ENCODE results near the gene STK32B. TPM values are rescaled to one million over a fixed set of nuclear protein-coding genes. Genes with fewer than 3 reads are reported as not detected.
A peak's percentile ranks its signal among the peaks of the same experiment; 100 is the strongest.
"Not testable (repeated sequence)": the region's sequence is repeated elsewhere in the genome, so short reads cannot be mapped to it uniquely, and the experiment has no call there.

Gene STK32B
- total RNA-seq (2014; rRNA removed; shearing (Covaris generic)), result 11.7 and 13.7 TPM in 2 replicates

DNA sequence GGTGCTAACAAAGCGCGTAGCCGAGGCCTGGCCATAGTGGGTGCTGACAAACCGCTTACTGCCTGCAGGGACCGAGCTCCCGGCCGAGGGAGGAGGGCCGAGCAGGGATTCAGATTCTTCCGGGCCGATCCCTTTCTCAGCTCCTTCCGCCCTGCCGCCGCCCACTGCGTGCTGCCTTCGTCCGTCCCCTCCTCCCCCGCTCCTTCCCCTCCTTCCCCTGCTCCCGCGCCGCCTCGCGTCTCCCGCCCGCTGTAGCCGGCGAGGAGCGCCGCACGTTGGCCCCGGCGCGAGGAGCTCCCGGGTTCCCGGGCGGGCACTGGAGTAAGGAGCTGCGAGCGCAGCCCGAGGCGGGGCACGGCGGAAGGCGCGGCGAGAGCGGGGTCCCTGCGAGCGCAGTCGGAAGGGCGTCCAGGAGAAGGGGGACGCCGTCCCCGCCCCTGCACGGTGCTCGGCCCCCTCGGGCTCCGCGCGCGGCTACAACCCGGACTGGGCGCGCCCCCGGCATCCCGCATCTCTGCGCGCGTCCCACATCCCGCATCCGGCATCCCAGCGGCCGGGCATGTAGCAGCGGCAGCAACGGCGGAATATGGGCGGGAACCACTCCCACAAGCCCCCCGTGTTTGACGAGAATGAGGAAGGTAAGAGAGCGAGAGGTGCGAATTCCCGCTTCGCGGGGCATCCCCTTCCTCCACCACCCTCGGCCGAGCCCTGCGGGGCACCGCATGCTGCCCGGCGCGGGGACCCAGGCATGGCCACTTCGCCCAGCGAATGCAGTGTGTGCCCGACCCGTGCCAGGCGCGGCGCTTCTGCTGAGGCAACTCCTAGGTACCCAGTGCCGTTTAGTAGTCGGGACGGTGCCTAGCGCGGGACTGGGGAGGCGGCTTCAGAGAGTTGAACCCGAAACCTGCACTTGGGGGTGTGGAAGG, at the start of gene STK32B:
Gene STK32B (plus strand): TSS at position 203 of the 926 bp plus-strand sequence.
- peak; percentile 88 for DNase-seq (ENCODE audit: low read depth)

DNA sequence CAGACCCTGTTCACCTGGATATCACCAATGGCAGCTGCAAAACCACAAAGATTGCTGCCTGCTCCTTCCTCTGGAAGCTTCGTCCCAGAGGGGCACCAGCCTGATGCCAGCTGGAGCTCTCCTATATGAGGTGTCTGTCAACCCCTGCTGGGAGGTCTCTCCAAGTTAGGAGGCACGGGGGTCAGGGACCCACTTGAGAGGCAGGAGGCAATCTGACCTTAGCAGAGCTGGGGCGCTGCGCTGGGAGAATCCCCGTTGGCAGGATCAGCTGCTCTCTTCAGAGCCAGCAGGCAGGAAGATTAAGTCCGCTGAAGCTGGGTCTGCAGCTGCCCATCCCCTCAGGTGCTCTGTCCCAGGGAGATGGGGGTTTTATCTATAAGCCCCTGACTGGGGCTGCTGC, 49.6 kb upstream of the STK32B start:
- DNase-seq (ENCODE audit: low read depth), result not testable (repeated sequence)

DNA sequence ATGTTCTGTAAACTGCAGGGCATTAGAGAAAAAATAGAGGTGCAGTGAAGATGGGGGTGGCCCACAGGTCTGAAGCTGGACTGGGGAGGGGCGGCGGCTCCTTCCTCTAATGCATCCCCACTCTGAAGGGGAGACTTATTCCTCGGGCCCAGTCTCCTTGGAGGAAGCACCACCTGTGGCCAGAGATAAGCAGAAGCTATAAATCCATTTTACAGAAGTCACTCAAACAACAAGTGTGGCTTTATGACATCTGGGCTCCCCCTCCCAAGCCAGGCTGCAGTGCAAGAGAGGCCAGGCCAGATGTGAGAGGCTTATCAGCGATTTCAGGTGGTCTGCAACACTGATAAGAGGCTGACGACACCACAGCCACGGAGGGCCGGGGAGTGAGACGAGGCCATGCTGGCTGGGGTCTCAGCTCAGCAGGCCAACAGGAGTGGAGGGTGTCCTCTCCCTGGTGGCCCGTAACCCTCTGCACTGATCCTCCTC, 47.9 kb upstream of the STK32B start:
- DNase-seq (ENCODE audit: low read depth), result no peak

DNA sequence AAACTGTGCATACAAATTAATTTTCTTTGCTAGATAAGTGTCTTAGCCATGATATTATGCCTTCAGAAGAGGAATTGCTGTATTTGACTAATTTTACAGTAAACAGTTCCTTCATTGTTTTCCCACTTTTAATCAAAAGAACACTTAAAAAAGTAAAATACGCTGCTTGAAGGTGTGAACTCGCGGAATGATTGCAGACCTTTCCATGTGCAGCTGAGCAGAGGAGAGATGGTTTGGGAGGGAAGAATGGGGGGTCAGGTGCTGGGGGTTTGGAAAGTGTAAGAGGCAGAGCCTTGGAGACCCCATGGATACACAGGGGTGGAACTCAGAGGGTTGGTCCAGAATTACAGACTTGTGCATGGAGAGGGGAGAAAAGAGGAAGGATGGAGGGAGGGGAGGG, 47.4 kb upstream of the STK32B start:
- no peak for DNase-seq (ENCODE audit: low read depth)

DNA sequence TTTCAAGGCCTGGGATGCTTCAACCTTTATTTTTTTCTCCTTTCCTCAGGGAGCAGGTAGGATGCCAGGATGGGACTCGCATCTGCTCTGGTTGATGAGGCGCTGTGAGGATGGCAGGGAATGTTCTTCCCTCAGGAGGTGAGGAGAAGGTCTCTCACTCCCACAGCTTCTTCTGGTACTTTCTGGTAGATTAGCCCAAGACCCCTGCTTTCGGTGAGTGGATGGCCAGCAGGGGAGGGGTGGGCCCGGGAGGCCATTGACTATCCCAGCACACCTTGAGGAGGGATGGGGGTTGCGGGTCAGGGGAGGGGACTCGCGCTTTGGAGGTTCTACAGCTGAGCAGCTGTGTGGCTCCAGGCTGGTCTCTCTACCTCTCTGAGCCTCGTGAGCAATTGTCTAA, 46.8 kb upstream of the STK32B start:
- no peak for DNase-seq (ENCODE audit: low read depth)

DNA sequence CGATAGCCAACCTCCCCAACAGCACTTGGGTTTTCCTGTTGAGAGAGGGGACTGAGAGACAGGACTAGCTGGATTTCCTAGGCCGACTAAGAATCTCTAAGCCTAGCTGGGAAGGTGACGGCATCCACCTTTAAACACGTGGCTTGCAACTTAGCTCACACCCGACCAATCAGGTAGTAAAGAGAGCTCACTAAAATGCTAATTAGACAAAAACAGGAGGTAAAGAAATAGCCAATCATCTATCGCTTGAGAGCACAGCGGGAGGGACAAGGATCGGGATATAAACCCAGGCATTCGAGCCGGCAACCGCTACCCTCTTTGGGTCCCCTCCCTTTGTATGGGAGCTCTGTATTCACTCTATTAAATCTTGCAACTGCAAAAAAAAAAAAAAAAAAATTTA, 44.3 kb upstream of the STK32B start:
- not testable (repeated sequence) for DNase-seq (ENCODE audit: low read depth)

DNA sequence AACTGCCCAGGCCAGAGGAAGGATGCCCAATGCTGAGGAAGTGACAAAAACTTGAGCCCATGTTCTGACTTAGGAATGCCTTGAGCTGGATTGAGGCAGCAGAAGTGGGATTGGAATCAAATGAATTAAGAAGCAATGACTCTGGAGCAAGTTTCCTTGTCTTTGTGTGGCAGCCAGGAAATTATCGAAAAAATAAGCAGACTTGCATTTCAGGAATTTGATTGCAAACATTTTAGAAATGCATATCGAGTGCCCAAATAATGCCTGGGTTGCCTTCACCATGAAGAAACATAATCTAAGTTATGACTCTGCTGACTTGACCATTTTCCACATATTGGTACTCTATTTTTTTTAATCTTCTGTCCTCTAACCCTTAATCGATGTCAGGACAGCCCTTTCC, 41.5 kb upstream of the STK32B start:
- no peak for DNase-seq (ENCODE audit: low read depth)

DNA sequence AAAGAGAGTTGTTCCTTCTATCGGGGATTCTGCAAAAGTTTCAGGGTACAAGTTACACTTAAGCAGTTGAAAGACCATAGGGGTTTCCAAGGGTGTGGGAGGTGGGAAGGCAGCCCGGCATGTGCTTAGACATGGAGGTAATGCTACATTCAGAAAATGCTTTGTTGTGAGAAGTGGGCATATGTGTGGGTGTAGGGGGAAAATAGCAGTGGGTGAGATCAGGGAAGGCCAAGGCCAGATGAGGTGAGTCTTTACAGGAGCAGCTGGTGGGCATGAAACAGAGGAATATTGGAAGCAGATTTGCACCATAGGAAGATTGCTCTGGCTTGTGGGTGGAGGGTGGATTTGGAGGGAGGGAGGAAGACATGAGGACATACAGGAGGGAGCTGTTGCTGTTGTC, 40.3 kb upstream of the STK32B start:
- DNase-seq (ENCODE audit: low read depth), result no peak

DNA sequence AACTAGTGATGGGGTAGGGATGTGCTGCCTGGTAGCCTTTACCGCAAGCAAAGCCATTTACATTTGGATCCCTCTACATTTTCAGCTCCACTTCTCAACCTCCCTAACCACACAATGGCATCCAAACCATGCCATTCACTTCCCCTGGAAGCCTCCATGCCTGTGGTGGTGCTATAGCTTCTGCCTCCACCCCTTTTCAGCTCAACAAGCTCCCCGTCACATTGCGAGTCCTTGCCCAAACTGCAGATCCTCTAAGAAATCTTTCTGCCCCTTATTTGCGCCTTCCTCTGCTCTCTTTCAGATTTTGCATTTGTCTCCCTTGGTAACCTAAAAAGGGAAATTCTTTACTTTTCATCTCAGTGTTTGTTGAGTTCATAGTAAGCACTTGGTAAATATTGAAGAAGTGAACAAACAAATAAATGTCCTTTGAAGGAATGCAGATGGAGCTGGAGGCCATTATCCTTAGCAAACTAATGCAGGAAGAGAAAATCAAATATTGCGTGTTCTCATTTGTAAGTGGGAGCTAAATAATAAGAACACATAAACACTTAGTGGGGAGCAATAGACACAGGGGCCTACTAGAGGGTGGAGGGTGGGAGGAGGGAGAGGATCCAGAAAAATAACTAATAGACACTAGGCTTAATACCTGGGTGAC, 38.9 kb upstream of the STK32B start:
- no peak for DNase-seq (ENCODE audit: low read depth)

DNA sequence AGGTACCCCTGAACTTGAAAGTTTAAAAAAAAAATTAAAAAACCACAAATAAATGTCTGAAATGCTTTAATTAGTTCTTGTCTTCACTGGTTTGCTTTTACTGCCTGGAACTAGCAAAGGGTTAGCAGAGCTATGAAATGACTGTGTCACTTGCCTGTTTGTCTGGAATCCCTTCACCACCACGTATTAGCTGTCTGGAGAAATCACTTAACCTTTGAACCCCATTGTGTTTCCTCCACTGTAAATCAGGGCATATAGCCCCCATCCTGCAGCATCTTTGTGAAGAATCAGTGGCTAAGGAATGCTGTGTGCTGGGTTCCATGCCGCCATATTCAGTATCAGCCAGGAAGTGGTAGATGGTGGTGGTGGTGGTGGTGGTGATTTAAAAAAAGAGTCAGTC, 38.3 kb upstream of the STK32B start:
- DNase-seq (ENCODE audit: low read depth), result no peak

DNA sequence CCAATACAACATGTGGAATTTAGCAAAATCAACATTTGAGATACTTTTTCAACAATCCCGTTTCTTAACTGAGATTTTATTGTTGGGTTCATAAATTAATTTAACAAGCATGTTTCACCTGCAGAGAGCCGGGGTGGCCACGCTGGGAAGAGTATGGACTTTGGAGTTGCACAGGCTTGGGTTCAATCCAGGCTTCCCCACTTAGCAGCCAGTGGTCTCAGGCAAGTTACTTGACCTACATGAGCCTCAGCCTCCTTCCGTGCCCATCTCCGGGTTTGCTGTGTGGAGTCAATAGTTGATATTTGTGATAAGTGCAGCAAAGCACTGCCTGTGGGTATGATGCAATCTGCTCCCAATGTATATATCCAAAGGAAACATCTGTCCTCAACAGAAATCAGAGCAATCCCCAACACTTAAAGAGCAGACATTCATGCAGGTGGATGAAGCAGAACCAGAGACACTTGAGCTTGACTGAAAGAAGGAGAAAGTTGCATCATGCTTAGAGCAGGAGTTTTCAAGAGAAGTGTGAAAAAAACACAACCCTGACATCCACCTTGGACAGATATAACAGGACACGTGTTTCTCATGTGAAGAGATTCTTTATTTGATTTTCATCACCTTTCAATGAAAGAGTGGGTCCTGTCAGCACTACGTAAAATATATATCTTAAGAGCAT, 37.1 kb upstream of the STK32B start:
- no peak for DNase-seq (ENCODE audit: low read depth)

DNA sequence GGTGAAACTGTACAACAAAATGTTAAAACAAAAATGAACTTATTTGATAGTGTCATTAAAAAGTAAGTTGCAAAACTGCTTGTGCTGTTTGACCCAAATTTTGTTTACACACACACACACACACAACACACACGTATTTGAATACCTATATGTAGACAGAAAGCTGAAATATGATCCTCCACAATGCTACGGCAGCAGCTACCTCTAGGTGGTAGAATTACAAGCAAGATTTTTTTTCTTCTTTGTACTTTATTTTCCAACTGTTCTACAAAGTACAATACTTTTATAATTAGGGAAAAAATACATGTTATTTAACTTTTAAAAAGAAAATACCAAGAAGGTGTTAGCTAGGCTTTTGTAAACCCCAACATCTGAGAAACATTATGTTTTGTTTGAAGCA, 33.2 kb upstream of the STK32B start:
- DNase-seq (ENCODE audit: low read depth), result no peak

DNA sequence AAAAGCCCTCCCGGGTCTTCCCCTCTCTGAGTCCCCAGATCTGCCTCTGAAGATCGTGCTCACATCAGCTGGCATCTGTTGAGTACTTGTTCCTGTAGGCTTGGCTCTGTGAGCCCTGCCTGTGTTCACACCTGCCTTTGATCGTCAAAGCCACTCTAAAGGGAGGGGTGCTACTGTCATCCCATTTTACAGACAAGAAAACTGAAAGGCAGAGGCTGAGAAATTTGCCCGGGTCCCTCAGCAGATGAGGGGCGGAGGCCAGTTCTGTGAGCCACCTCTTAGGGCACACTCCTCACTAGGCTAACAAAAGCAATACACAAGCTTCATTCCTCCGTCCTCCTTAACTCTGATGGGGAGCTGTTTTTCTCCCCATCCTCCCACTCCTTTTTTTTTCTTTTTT, 32.7 kb upstream of the STK32B start:
- DNase-seq (ENCODE audit: low read depth), result no peak

DNA sequence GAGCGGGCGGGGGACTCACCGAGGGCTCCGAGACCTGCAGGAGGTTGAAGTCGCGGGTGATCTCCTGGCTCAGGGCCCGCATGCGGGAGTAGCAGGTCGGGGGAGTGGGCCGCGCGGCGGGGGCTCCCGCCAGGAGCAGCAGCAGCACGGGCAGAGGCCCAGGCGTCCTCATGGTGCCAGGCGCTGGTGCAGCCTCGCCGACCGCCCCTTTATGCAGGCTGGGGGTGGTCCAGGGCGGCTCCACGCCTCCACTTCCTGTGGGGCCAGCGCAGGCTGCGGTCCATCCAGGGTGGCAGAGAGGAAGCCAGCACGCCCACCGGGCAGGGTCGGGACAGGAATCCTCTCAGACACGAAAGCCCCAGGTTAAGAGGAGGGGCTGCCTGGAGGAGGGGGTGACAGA, 32.0 kb upstream of the STK32B start, which contains the start of gene CYTL1:
Gene CYTL1 (minus strand): TSS at position 185 of the 400 bp plus-strand sequence. CDS start 13 bp downstream, at position 172.
- peak; percentile 40 for DNase-seq (ENCODE audit: low read depth)

DNA sequence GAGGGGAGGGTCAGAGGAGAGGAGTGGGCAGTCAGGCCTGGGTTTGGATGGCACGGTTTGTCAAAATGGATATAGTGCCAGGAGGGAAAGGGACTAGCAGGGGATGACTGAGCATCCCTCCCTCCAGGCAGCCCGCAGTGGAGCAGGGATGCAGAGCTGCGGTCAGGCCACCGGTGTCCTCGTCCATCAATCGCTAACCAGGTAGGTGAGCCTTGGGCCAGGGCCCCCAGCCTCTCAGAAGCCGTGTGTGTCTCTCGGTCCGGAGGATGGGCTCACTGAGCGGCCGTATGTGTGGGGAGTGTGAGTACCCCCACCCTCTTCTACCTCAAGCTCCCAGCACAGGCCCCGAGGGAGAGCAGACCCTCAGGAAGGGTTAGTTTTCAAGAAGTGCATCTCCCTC, 31.5 kb upstream of the STK32B start:
- DNase-seq (ENCODE audit: low read depth), result no peak

DNA sequence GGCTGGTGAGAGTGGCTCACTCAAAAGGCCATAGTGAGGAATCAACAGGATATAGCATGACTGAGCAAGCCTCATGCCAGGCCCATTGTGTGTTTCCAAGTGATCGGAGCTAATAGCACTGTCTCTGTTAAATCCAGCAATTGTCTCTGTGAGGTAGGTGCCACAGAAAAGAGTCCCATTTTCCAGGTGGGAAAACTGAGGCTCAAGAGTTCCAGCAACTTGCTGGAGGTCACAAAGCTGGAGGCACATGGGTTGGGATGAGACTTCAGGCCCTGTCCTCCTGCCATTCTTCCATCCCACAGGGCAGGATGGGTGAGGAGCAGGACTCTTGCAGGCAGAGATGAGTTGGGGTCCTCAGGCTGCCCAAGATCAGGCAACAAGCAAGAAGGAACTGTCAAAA, 30.9 kb upstream of the STK32B start:
- DNase-seq (ENCODE audit: low read depth), result no peak

DNA sequence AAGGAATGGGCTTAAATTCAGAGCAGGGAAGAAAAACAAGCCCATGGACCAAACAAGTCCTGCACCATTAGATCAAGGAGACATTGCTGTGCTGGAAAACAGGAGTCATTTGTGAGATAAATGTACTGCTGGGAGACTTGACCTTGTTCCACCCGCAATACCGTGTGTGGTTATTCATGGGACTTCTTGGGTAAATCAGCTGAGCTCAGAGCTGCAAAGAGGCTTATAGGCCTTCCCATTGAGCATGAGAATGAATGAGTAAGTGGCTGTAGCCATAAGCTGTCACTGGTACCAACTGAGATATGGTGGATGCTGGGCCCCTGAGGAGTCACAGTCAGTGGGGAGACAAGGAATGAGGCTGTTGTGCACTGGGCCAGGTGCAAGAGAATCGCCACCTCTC, 29.7 kb upstream of the STK32B start:
- no peak for DNase-seq (ENCODE audit: low read depth)

DNA sequence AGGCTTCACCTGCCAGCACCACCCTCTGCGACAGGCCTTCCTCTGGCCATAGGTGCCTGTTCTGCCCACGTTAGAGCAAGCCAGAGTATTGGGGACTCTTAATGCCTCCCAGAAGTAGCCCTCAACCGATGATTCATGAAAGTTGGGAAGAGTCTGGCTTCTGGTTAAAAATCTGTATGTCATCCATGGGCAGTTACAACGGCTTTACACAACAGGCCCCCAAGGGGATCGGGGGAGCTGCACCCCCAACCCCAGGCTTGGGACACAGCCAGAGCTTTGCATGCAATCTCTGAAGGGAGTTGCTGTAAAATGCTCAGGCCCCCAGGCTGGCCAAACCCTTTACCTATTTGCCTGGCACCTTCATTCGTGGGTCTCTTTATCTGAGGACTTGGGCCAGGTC, 26.6 kb upstream of the STK32B start:
- no peak for DNase-seq (ENCODE audit: low read depth)

DNA sequence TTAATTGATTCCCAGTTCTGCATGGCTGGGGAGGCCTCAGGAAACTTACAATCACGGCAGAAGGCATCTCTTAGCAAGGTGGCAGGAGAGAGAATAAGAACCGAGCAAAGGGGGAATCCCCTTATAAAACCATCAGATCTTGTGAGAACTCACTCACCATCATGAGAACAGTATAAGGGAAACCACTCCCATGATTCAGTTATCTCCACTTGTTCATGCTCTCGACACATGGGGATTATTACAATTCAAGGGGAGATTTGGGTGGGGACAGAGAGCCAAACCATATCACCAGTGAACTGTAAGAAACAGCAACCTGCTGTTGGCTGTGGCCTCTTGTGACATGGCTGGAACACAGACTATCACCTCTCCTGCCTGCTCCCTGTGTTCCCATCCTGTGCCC, 24.9 kb upstream of the STK32B start:
- no peak for DNase-seq (ENCODE audit: low read depth)

DNA sequence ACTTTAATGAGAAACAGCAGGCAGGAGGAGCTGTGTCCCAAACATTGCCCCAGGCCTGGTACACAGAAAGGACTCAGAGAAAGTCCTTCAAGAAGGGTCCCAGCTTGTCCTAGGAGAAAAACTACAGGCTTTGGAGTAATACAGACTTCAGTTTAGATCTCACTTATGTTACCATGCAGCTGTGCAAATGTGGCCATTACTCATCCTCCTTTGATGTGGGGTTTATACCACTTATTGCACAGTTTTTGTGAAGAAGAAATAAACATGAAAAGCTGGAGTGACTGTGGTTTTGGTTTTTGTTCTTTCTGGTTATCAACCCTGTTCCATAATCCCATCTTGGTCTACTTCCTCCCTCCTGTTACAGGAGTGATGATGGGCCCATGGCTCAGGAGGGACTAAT, 23.9 kb upstream of the STK32B start:
- peak; percentile 80 for DNase-seq (ENCODE audit: low read depth)

DNA sequence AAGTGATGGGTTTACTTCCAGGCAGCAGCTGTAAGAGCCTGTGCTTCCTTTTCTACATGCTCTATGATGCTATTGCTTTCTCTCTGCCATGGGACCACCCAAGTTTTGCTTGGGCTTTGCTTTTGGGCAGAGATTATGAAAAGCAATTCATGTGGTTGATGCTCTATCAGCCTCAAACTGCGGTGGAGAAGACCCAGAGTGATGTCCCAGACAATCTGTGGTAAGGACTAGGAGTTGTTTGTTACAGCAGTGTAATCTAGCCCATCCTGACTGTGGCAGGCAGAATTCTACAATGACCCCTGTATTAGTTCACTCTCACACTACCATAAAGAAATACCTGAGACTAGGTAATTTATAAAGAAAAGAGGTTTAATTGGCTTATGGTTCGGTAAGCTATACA, 22.8 kb upstream of the STK32B start:
- no peak for DNase-seq (ENCODE audit: low read depth)

DNA sequence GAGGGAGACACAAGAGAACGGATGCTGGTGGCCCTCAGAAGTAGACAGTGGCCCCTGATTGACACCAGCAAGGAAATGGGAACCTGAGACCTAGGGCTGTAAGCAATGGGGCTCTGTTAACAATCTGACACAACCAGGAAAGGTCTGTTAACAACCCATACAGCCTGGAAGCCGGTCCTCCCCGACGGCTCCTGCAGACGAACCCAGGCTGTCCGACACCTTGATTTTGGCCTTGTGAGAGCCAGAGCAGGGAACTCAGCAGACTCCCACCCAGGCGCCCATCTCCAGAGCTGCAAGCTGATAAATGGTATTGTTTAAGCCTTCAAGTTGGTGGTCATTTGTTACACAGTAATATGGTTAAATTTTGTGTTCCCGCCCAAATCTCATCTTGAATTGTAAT, 21.8 kb upstream of the STK32B start:
- no peak for DNase-seq (ENCODE audit: low read depth)
